NCI-H128 (cell line): ENCODE measurements around the gene PPHLN1.

Experiments
- DNase-seq: peaks from one replicate; lab custom pipeline; 2025; ENCODE audit not compliant: unreplicated experiment; lab: John Stamatoyannopoulos, UW

The PPHLN1 gene

DNA sequence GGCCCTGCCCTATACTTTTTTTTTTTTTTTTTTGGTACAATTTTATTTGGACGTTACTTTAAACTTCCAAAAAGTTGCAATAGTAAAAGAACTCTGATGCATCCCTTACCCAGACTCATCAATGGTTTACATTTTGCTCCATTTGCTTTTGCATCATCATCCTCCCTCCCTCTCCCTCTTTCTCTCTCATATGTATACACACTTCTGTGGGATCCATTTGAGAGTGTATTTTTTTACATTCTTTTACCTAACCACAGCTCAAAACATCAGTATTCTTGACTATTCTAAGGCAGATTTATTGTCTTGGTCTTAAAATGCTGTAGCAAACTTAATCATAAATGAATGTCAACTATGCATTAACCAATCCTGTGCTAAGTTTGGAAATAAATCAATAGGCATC is 152.0 kb downstream of the PPHLN1 start:
- no peak for DNase-seq

DNA sequence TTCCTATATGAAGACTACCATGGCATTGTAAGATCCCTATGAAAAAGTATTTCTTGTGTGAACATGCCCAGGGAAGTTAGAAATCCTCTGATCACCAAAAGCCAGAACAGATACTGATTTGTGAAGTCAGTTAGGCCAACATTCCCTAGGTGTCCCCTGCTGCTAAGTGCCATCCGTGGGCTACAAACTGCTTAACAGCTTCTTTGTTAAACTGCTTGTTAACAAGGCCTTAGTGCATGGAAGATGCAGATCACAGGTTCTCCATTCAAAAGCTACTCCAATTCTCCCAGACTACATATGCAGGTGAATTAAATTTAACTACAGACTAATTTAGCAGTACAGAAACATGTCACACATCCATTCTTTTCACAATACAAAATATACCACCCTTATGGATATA is 155.4 kb downstream of the PPHLN1 start:
- no peak for DNase-seq

DNA sequence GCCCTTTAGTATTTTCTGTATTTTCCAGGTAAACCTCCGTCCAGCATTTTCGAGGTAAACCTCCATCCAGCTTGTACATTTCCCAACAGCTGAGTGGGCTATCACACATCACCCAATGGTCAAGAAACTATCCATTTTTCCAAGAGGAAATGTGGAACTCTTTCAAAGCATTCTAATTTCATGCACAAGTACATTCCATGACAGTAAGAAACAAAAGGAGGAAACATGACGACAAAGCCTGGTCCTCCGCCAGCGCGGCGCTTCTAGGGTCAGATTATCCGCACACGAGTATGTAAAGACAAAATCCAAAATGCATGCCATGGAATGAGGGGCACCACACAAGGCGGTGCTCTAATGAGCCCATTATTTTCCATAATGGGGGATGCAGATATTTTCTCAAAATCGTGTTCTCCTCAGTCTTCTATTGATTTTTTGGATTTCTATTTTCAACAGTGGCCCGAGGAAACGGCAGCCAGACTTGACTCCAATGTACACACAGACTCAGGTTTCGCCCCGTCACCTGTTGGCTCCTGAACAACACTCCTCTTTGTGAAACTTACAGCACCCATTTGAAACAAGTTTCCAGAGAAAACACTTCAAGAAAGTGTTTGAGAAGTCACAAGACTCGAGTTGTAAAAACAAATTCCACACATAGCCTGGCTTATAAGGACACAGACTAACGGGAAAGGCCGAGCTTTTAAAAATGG is 156.2 kb downstream of the PPHLN1 start:
- DNase-seq = no peak

DNA sequence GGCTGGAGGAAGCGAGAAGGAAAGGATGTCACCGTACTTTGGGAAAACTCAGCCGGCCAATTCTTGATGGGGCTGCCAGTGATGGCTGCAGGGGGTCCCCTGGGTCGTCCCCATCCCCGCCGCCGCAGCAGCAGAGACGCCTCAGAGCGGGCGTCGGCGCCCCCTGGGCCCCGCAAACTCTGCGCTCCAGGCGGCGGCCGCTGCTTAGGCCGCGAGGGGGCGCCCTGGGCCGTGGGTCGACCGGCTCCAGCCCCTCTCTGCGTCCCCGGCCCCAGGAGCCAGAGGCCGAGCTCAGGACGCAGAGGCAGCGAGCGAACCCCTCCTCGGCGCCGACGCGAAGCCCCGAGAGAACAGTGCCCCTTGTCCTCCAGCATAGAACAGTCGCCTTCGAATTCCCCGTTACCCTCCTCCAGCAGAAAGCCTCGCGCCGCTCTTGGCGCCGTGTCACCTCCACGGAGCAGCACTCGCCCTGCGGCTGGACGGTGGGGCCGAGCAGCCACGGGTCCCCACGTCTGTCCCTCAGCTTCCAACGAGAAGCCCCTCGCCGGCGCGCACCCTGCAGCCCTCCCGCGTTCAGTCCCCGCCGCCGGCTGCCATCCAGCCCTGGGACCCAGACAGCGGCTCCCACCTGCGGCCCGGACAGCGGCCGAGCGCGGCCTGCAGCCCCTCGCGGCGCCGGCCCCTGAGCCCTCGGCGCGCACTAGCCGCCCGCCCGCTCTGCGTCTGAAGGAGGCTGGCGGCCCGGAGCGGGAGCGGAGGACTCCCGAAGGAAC is 157.0 kb downstream of the PPHLN1 start:
- no peak for DNase-seq

DNA sequence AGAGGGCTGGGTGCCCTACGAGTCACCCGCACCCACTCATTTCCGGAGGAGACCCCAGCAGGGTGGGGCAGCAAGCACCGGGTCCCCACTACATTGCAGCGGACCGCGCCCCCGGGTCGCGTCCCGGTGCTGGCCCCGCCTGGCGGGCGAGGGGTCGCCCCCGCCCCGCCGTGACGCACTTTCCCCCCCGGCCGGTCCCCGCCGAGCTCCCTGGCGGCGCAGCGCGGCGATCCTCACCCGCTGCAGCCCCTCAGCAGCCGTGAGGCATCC is 157.5 kb downstream of the PPHLN1 start:
- no peak for DNase-seq

DNA sequence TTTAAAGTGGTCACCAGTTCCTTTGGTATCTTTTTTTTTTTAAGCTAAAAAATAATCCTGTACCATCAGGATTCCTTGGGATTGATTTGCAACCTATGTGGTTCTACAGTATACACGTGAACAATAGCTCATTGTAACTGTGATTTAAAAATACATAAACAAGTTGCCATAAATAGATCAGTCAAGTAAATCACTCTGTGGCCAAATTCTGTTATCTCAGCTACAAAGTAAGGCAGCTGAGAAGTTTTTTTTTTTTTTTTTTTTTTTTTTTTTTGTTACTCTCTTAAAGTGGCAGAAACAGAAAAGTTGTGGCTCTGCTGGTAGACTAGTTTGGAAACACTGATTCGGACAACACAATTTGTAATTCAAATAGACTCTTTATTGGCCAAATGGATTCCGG is 159.0 kb downstream of the PPHLN1 start:
- DNase-seq = no peak

DNA sequence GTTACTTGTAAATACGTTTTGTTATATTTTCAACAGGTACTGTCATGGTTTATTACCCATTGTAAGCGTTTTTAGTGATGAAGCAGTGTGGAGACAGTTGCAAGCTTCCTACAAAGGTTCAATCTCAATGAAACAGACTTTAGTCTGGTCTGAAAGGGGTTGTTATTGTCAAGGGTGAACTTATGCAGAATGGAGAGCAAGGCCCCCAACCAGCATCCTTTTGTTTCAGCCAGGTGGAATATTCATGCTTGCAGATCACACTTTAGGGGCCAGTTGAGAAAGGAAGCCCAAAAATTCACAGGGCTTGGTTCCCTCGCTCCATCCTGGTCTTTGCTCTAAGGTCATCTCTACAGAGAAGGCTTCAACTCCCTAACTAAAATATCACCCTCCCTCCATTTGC is 159.9 kb downstream of the PPHLN1 start:
- DNase-seq = no peak

DNA sequence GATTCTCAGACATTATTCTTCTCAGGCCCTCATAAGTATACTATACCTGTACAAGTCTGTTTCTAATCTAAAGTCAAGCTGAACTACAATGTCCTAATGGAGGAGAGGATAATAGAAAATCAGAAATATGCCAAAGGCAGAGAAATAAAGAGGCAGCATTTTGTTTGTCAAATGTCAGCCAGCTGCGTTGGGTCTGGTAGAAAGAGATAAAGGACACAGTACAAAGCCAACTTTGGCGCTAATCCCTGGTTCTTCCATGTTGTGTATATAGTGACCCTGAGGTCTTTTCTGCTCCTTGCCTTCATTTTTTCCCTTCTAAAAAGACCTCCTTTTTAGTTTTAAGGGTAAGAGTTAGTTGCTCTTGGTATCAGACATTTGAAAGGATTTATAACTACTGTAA is 160.4 kb downstream of the PPHLN1 start:
- no peak for DNase-seq

DNA sequence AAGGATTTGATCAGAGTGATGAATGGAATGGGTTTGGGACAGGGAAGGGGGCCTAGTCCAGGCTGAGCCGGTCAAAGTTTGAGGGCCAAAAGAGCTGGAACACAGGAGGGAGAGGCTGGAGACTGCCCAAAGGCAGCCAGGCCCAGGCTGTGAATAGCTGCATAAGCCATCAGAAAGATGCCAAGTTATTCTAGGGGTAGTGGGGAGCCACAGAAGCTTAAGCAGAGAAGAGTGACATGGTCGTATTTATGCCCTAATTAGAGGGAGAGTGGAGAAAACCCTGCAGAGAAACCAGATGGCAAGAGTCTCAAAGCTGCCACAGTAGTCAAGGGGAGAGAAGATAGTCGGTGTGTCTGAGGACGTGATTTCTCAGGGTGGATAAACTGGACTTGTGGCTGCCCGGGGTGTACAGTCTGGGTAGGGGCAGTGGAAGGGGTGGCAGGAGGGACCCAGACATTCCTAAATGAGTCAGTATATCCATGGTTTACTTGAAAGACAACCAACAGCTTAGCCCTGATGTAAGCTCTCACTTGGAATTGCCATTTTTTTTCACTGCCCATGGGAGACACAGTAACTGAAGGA is 164.4 kb downstream of the PPHLN1 start:
- DNase-seq = no peak
